PC-3 (cell line): ENCODE measurements around the gene FOXA3. TPM values are rescaled to one million over a fixed set of nuclear protein-coding genes. Genes with fewer than 3 reads are reported as not detected.

ENCODE experiments used
- ATAC-seq: fragments of 200-7000 bp; cut with Tn5 transposase; 2 replicates; pipeline ENCODE4 v1.9.1; 2020; ENCODE audit warnings: mild to moderate bottlenecking, moderate library complexity
- BruUV-seq: library from RNA; stranded (reverse); fragments of 400-500 nt; replicated peaks from 2 replicates; lab custom pipeline; 2021; lab: Mats Ljungman, UMichigan
- CTCF ChIA-PET: fragments of 300-600 bp; sonication (Branson Sonifier 250); formaldehyde crosslinking; loops from one replicate; lab custom pipeline; 2022; ENCODE audit warnings: antibody characterized with exemption; lab: Charles Lee
- POLR2A ChIA-PET: fragments of 300-600 bp; sonication (Branson Sonifier 250); formaldehyde crosslinking; loops from one replicate; lab custom pipeline; 2022; ENCODE audit warnings: antibody characterized with exemption; ENCODE audit not compliant: unreplicated experiment; lab: Charles Lee
- DNase-seq: peaks from one replicate; pipeline ENCODE4 v3.0.0-alpha.2; 2015
- H2AFZ ChIP-seq: fragments of 300-600 bp; sonication (generic); 2 replicates; pipeline ENCODE4 v1.6.0; 2016; ENCODE audit warnings: antibody characterized with exemption, low read length
- H3F3A ChIP-seq: fragments of 300-600 bp; sonication (generic); one replicate; pipeline ENCODE4 v1.6.0; 2017; ENCODE audit warnings: antibody characterized with exemption, low read length, control low read depth, mild to moderate bottlenecking; ENCODE audit not compliant: unreplicated experiment
- H3K27ac ChIP-seq: fragments of 300-600 bp; sonication (generic); 2 replicates; pipeline ENCODE4 v1.5.1; 2016; ENCODE audit warnings: mild to moderate bottlenecking, low read length
- H3K27me3 ChIP-seq: fragments of 300-600 bp; sonication (generic); 2 replicates; pipeline ENCODE4 v1.6.1; 2016; ENCODE audit warnings: low read length, mixed read lengths
- H3K36me3 ChIP-seq: fragments of 300-600 bp; sonication (generic); 2 replicates; pipeline ENCODE4 v1.6.1; 2016; ENCODE audit warnings: low read depth, mixed run types, low read length, mixed read lengths
- H3K4me1 ChIP-seq: fragments of 300-600 bp; sonication (generic); 2 replicates; pipeline ENCODE4 v1.5.1; 2016; ENCODE audit warnings: low read length; ENCODE audit not compliant: insufficient read depth
- H3K4me2 ChIP-seq: fragments of 300-600 bp; sonication (generic); 2 replicates; pipeline ENCODE4 v1.6.0; 2016; ENCODE audit warnings: low read length
- H3K4me3 ChIP-seq: fragments of 300-600 bp; sonication (generic); 2 replicates; pipeline ENCODE4 v1.5.1; 2016; ENCODE audit warnings: mild to moderate bottlenecking, low read length, mixed read lengths
- H3K79me2 ChIP-seq: fragments of 300-600 bp; sonication (generic); 2 replicates; pipeline ENCODE4 v1.6.1; 2017; ENCODE audit warnings: low read length, mixed read lengths
- H3K9ac ChIP-seq: fragments of 300-600 bp; sonication (generic); 2 replicates; pipeline ENCODE4 v1.6.0; 2016; ENCODE audit warnings: mild to moderate bottlenecking, low read length
- H3K9me2 ChIP-seq: fragments of 300-600 bp; sonication (generic); replicated peaks from 2 replicates; pipeline ENCODE4 v1.6.1; 2016; ENCODE audit warnings: mixed run types, low read length, mixed read lengths
- H3K9me3 ChIP-seq: fragments of 300-600 bp; sonication (generic); 2 replicates; pipeline ENCODE4 v1.6.1; 2016; ENCODE audit warnings: low read length, mixed read lengths
- H4K20me1 ChIP-seq: fragments of 300-600 bp; sonication (generic); 2 replicates; pipeline ENCODE4 v1.6.1; 2016; ENCODE audit warnings: low read length, mixed read lengths
- CTCF ChIP-seq: fragments of 300-600 bp; sonication (generic); conservative IDR thresholded peaks from 2 replicates; pipeline ENCODE4 v1.5.1; 2017; ENCODE audit warnings: antibody characterized with exemption, low read depth, mild to moderate bottlenecking, low read length
- EZH2 ChIP-seq: fragments of 300-600 bp; sonication (generic); IDR thresholded peaks from one replicate; pipeline ENCODE4 v1.6.1; 2017; ENCODE audit warnings: antibody characterized with exemption, mild to moderate bottlenecking, low read length; ENCODE audit not compliant: unreplicated experiment
- EZH2phosphoT487 ChIP-seq: fragments of 300-600 bp; sonication (generic); IDR thresholded peaks from 2 replicates; pipeline ENCODE4 v1.6.1; 2018; ENCODE audit warnings: mild to moderate bottlenecking, antibody characterized with exemption, low read length, borderline replicate concordance
- intact Hi-C: fragments of 100-400 bp; cut with micrococcal nuclease; formaldehyde crosslinking; loops from 2 replicates; pipeline ENCODE4 v1.9.0; 2023
- total RNA-seq: library from RNA; depleted of rRNA; stranded (reverse); fragments of >200 nt; gene quantifications from 2 replicates; pipeline ENCODE4 v1.2.3, GENCODE V29; 2014

FOXA3 gene
- total RNA-seq, 1 experiment from 2014 or later, result 0.33 TPM

- no TSS peak for BruUV-seq
- Histone ChIP-seq H3K4me3 (no peak overlapping the region), H4K20me1 (no peaks in the 10 kb centered on the region), H3K79me2 (no peaks in the 10 kb centered on the region), H3K4me2 (no peak overlapping the region), H3K27me3 (no peaks in the 10 kb centered on the region), H3K9ac (no peak overlapping the region), H3K27ac (no peak overlapping the region), H3K9me2 (no peaks in the 10 kb centered on the region), H2AFZ (no peak overlapping the region), H3K4me1 (no peaks in the 10 kb centered on the region), H3K36me3 (peaks cover 36% of the 10 kb centered on the region), H3F3A (no peaks in the 10 kb centered on the region), H3K9me3 (no peaks in the 10 kb centered on the region)
- TF ChIP-seq EZH2 (no peak), CTCF (peak; percentile 38; the same call in 1 of the 2 replicates), EZH2phosphoT487 (no peak)
- intact Hi-C loops, result no loop called here
- DNase-seq (peak; percentile 11), ATAC-seq (no peak)
- CTCF ChIA-PET, result no interaction called here
- POLR2A ChIA-PET, result no interaction called here
Observed at GRCh38 chr19:45848922-45849321, 15.2 kb upstream of the FOXA3 start.

- intact Hi-C loops, result no loop called here
- H3K27me3 ChIP-seq, result no peaks in the 10 kb centered on the region
- no peak overlapping the region for H3K4me2 ChIP-seq
- H3K9me2 ChIP-seq, result no peaks in the 10 kb centered on the region
- no TSS peak for BruUV-seq
- no peak overlapping the region for H2AFZ ChIP-seq
- 0 out of 2 replicates have a peak, but pooled peaks cover 6% of the 10 kb centered on the region for H3K79me2 ChIP-seq
- H4K20me1 ChIP-seq, result no peaks in the 10 kb centered on the region
- ATAC-seq (no peak), DNase-seq (peak; percentile 26)
- TF ChIP-seq CTCF (no peak), EZH2phosphoT487 (no peak), EZH2 (no peak)
- H3K4me3 ChIP-seq, result no peak overlapping the region
- CTCF ChIA-PET, result interaction anchor here (0.5 kb wide), 1 partner anchor 8 kb away, joined by 4 read pairs; no protein-coding TSS in a partner anchor
- H3K9ac ChIP-seq, result no peak overlapping the region
- no peaks in the 10 kb centered on the region for H3K9me3 ChIP-seq
- peaks cover 29% of the 10 kb centered on the region for H3K36me3 ChIP-seq
- H3K4me1 ChIP-seq, result no peaks in the 10 kb centered on the region
- H3F3A ChIP-seq, result no peaks in the 10 kb centered on the region
- POLR2A ChIA-PET, result no interaction called here
- H3K27ac ChIP-seq, result no peak overlapping the region
Observed at GRCh38 chr19:45852145-45852750, 11.9 kb upstream of the FOXA3 start.

- H3K4me3 ChIP-seq, result no peak overlapping the region
- H3K9me2 ChIP-seq, result no peaks in the 10 kb centered on the region
- H3K27me3 ChIP-seq, result no peaks in the 10 kb centered on the region
- no peaks in the 10 kb centered on the region for H3K9me3 ChIP-seq
- DNase-seq (no peak), ATAC-seq (no peak)
- 0 out of 2 replicates have a peak, but pooled peaks cover 6% of the 10 kb centered on the region for H3K79me2 ChIP-seq
- H3K4me2 ChIP-seq, result no peak overlapping the region
- peaks cover 22% of the 10 kb centered on the region for H3K36me3 ChIP-seq
- no peaks in the 10 kb centered on the region for H3K4me1 ChIP-seq
- intact Hi-C loops, result no loop called here
- H4K20me1 ChIP-seq, result no peaks in the 10 kb centered on the region
- TF ChIP-seq EZH2phosphoT487 (no peak), EZH2 (no peak), CTCF (no peak)
- BruUV-seq, result no TSS peak
- H2AFZ ChIP-seq, result no peak overlapping the region
- H3K9ac ChIP-seq, result no peak overlapping the region
- H3F3A ChIP-seq, result no peaks in the 10 kb centered on the region
- POLR2A ChIA-PET, result no interaction called here
- CTCF ChIA-PET, result no interaction called here
- H3K27ac ChIP-seq, result no peak overlapping the region
Observed at GRCh38 chr19:45852983-45853382, 11.1 kb upstream of the FOXA3 start.
